ENCODE data around the gene TTLL10. TPM values are rescaled to one million over a fixed set of nuclear protein-coding genes. Genes with fewer than 3 reads are reported as not detected.

TTLL10 gene
- total RNA-seq, 1 experiment from 2014 or later: 6.6 TPM

DNA sequence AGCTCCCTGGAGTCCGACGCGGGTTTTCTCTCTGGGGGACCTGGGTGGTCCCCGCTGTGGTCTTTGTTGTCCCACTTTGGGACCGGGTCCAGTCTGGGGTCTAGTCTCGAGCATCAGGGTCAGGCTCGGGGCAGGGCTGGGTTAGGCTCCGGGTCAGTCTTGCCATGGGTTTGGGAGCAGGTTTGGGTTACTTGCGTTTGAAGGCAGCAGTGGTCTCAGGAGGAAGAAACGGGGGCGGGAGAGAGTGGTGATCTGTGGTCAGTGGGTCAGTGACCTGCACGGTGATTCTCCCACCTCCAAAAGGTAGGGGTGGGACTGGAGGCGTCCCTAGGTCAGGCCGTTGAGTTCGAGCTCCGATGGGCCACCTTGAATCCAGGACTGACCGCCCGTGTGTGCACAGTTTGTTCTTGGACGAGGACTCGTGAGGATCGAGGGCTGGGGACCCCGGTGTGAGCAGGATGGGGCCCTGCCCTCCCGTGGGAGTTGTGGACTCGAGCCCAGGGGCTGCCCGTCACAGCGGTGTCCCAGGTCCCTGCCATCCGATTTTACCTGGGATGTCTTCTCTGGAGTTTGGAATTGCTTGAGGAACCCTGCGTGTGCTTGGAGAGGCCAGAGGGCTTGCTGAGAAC, 60.6 kb downstream of the TTLL10 start:
- DNase-seq (ENCODE audit: low spot score): no peak

DNA sequence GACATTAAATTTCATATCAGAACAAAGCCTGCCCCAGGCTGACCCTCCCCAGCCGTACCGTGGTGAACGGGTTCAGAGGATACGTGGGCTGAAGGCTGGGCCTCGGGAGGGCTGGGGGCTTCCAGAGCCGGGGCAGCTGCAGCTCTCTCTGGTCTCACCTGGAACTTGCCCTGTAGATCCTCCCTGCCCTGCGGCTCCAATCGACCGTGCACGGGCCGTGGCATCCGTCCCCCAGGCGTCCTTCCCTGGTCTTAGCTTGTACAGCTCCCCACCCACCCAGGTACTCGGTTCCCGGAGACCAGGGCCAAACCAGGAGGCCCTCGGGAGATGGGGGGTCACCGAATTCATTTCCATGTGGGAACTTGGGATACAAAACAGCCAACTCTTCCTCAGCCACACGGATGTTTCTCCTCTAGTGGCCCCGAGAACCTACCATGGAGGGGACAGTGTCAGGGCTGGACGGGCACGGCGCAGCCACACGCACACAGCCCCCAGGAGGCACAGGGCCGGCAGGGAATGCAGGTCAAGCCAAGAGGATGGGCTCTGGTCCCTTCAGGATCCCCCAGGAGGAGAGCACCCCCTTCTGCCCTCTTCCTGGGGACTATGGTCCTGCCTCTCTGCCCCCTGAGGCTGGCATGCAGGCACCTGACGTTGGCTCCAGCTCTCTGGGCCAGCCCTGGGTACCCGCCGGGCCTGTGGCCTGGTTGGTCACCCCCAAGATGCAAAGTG, 61.5 kb downstream of the TTLL10 start:
- no peak for DNase-seq (ENCODE audit: low spot score)

DNA sequence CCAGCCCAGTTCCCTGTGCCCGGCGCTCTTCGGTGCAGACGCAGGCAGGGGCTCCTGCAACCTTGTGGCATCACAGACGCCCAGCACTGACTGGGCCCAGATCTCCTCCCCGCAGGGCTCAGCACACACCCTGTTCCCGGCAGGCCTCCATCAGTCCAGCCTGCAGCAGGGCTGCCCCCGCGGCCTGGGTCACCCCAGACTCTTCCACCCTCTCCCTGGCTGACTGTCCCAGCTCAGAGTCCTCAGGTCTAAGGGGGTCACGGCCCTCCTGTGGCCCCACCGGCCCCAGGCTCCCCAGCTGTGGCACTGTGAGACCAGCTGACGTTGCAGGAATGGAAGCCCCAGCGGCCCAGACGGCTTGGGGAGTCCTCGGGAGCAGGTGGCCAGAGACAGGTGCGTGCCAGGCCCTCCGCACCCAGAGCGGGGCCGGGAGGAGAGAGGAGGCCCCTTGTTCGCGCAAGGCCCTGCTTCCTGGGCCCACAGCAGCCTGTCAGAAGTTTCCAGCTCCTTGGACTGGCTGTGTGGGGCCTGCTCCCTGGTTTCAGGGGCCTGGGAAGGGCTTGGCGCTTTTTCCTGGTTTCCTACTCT, 62.6 kb downstream of the TTLL10 start:
- DNase-seq (ENCODE audit: low spot score): no peak

GRCh38 chr1:1236945-1237873, 63.5 kb downstream of the TTLL10 start:
- peak; percentile 56 for DNase-seq (ENCODE audit: low spot score)

- DNase-seq (ENCODE audit: low spot score): peak; percentile 49
These were observed 64.4 kb downstream of the TTLL10 start for GRCh38 chr1:1237874-1238701.

GRCh38 chr1:1238702-1239178, 65.1 kb downstream of the TTLL10 start:
- no peak for DNase-seq (ENCODE audit: low spot score)

- no peak for DNase-seq (ENCODE audit: low spot score)
These were observed 65.5 kb downstream of the TTLL10 start for GRCh38 chr1:1239227-1239613.

GRCh38 chr1:1239614-1240347, 66.1 kb downstream of the TTLL10 start:
- no peak for DNase-seq (ENCODE audit: low spot score)

GRCh38 chr1:1240348-1240732, 66.7 kb downstream of the TTLL10 start:
- DNase-seq (ENCODE audit: low spot score): no peak

DNA sequence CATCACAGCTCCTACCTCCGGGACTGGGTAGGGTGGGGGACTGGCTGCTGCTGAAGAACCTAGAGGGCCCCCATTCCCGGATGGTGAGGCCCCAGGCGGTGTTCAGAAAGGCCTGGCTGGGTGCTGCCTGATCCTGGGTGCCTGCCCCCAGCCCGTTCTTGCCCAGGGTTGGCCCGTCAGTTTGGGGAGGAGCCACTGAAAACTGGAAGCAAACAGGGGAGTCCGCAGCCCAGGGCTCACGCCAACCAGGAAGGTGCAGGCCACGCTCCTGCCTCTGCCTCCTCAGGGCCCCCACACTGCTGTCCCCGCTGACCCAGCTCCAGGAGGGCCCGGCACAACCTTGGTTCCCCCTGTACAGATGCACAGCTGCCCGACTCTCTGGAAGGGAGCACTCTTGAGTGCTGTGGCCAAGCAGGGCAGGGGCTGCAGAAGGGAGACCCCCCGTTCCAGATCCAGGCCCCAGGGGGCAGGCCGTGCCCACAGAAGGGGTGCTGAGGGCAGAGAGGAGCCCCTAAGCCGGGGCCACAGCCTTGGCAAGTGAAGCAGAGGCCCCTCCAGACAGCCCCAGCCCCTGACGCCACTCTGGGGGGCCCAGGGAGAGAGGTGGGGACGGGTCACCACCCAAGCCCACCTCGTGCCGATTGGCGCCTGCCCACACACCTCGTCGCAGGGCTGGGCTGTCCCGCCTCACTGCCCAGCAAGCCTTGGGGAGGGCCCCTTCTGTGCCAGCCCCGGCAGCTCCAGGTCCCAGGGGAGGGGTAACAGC, 67.3 kb downstream of the TTLL10 start:
- DNase-seq (ENCODE audit: low spot score): no peak

DNA sequence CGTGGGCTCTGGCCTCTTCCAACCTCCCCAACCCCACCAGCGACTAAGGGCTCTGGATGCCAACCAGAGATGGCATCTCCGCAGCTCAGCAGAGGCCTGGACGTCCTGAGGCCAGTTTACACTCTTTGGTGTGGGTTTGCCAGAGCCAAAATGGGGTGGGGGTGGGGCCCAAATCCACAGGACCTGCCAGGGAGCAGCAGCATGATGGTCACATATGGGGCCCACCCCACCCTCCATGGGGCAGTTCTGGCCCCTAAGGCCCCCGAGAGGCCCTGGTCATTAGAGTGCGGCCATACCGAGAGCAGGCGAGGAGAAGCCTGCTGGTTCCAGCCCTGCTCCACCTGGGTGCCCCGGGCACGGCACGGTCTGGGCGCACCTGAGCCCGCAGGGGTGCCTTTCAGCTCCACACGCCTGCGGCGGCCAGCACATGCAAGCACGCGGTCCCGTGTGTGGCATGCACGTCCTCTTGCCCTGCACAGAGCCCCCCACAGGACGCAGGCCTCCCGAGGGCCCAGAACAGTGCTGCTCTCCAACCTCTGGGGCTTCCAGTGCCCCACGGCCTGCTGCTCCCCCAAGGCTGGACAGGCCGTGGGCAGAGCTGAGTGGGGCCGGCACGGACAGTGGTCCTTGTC, 68.0 kb downstream of the TTLL10 start:
- DNase-seq (ENCODE audit: low spot score): no peak

- DNase-seq (ENCODE audit: low spot score): no peak
These were observed 69.0 kb downstream of the TTLL10 start for GRCh38 chr1:1242461-1243265.

- DNase-seq (ENCODE audit: low spot score): no peak
These were observed 69.6 kb downstream of the TTLL10 start for GRCh38 chr1:1243266-1243660.

- DNase-seq (ENCODE audit: low spot score): no peak
These were observed 70.1 kb downstream of the TTLL10 start for GRCh38 chr1:1243807-1244191.

DNA sequence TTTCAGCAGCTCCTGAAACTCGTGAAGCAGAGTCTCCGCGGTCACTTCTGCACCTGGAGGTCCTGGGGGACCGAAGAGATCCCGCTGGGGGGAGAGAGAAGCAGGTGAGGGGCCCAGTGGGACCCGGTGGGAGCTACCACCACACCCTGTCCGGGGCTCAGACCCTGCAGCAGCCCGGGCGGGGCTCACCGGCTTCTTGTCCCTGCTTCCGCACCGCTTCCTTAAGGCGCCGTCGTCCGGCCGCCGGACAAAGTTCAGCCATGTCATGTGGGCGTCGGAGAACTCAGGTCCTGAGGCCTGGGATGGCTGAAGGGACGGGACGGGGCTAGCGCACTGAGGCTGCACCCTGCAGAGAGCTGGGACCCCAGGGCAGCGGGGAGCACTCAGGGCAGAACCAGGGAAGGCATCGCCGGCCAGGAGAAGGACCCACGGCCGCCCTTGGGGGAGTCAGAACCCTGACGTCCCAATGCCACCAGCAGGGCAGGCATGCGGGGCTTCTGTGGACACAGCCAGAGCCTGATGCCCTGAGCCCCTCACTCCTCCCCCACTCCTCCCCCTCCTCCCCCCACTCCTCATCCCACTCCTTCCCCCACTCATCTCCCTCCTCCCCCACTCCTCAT, 70.6 kb downstream of the TTLL10 start:
- peak; percentile 69 for DNase-seq (ENCODE audit: low spot score)

DNA sequence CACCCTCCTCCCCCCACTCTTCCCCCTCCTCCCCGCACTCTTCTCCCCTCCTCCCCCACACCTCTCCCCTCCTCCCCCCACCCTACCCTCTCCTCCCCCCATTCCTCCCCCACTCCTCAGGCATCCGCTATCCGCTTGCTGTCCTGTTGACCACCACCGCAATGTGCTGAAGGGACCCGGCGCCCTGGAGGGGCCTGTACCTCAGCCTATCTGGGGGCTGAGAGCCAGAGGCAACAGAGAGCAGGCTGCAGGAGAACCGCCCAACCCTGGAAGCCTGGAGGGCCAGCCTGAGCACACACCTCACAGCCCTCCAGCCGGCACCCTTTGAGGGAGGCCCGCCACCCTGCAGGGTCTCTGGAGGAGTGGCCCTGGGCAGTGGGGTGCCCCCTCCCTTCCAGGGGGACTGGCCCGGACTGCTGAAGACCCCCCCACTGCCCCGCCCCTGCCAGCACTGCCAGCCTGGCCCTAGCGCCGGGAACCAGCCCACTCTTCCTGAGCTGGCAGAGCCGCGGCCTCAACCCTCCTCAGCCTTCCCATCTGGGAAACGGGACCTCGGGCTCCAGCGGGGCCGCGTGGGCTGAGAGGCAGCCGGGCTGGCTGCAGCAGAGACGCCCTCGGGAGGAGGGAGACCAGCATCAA, 71.6 kb downstream of the TTLL10 start:
- no peak for DNase-seq (ENCODE audit: low spot score)
